Astrocyte (in vitro differentiated cells and primary cell): ENCODE measurements around the gene CACNA1F. TPM values are rescaled to one million over a fixed set of nuclear protein-coding genes. Genes with fewer than 3 reads are reported as not detected.

Experiments
- DNase-seq: peaks from one replicate; pipeline ENCODE4 v3.0.0-alpha.2; 2010; ENCODE audit warnings: low read depth
- FAIRE-seq: peaks from 2 replicates; lab custom pipeline; 2011; peaks lifted over from hg19 to GRCh38; lab: Jason Lieb, UNC
- H2AFZ ChIP-seq: 2 replicates; pipeline ENCODE4 v1.6.0; 2012; ENCODE audit warnings: low read depth, low read length, inconsistent platforms
- H3K27ac ChIP-seq: 2 replicates; pipeline ENCODE4 v1.5.1; 2011; ENCODE audit warnings: low read depth, low read length, inconsistent platforms
- H3K27me3 ChIP-seq: 2 replicates; pipeline ENCODE4 v1.6.0; 2011; ENCODE audit warnings: low read length, inconsistent platforms; ENCODE audit not compliant: insufficient read depth
- H3K36me3 ChIP-seq: 2 replicates; pipeline ENCODE4 v1.5.1; 2011; ENCODE audit warnings: low read length, inconsistent platforms; ENCODE audit not compliant: insufficient read depth
- H3K4me1 ChIP-seq: 2 replicates; pipeline ENCODE4 v1.5.1; 2011; ENCODE audit warnings: low read length, inconsistent platforms; ENCODE audit not compliant: insufficient read depth
- H3K4me2 ChIP-seq: 2 replicates; pipeline ENCODE4 v1.6.0; 2012; ENCODE audit warnings: low read length, inconsistent platforms
- H3K4me3 ChIP-seq: 2 replicates; pipeline ENCODE4 v1.5.1; 2011; ENCODE audit warnings: low read depth, mild to moderate bottlenecking, low read length, inconsistent platforms; ENCODE audit not compliant: insufficient read depth
- H3K79me2 ChIP-seq: 2 replicates; pipeline ENCODE4 v1.6.0; 2012; ENCODE audit warnings: mild to moderate bottlenecking, low read length, inconsistent platforms; ENCODE audit not compliant: insufficient read depth
- H3K9ac ChIP-seq: 2 replicates; pipeline ENCODE4 v1.6.0; 2012; ENCODE audit warnings: mild to moderate bottlenecking, low read length, inconsistent platforms
- H3K9me3 ChIP-seq: 2 replicates; pipeline ENCODE4 v1.5.1; 2012; ENCODE audit warnings: low read depth, mild to moderate bottlenecking, low read length, inconsistent platforms; ENCODE audit not compliant: insufficient read depth
- H4K20me1 ChIP-seq: 2 replicates; pipeline ENCODE4 v1.6.0; 2012; ENCODE audit warnings: low read length, inconsistent platforms; ENCODE audit not compliant: insufficient read depth
- H3K27ac Mint-ChIP-seq: one replicate; pipeline ENCODE4 v1.8.0; 2021; ENCODE audit warnings: mild to moderate bottlenecking, mixed read lengths; ENCODE audit not compliant: unreplicated experiment
- H3K27me3 Mint-ChIP-seq: one replicate; pipeline ENCODE4 v1.8.0; 2021; ENCODE audit warnings: low read depth, mixed read lengths; ENCODE audit not compliant: unreplicated experiment
- H3K36me3 Mint-ChIP-seq: one replicate; pipeline ENCODE4 v1.8.0; 2021; ENCODE audit warnings: low read depth, mixed read lengths; ENCODE audit not compliant: unreplicated experiment
- H3K4me1 Mint-ChIP-seq: one replicate; pipeline ENCODE4 v1.8.0; 2021; ENCODE audit warnings: low read depth, mixed read lengths; ENCODE audit not compliant: unreplicated experiment
- H3K4me3 Mint-ChIP-seq: one replicate; pipeline ENCODE4 v1.8.0; 2021; ENCODE audit warnings: mild to moderate bottlenecking, moderate library complexity, mixed read lengths; ENCODE audit not compliant: unreplicated experiment
- H3K9me3 Mint-ChIP-seq: one replicate; pipeline ENCODE4 v1.8.0; 2021; ENCODE audit warnings: mild to moderate bottlenecking, mixed read lengths; ENCODE audit not compliant: unreplicated experiment
- CTCF ChIP-seq: IDR thresholded peaks from 2 replicates; pipeline ENCODE4 v1.5.1; 2011; ENCODE audit warnings: low read depth, mild to moderate bottlenecking, inconsistent platforms, low read length, moderate library complexity; ENCODE audit not compliant: insufficient read depth
- EZH2 ChIP-seq: IDR thresholded peaks from 2 replicates; pipeline ENCODE4 v1.6.1; 2012; ENCODE audit warnings: mild to moderate bottlenecking, low read length, inconsistent platforms; ENCODE audit not compliant: insufficient read depth
- total RNA-seq: library from RNA; stranded (reverse); gene quantifications from 2 replicates; pipeline ENCODE4 v1.2.1, GENCODE V29; 2021

The CACNA1F gene
- total RNA-seq, 1 donor from 2014 or later = not detected

- no peaks in the 10 kb centered on the region for H3K4me1 ChIP-seq
- H3K79me2 ChIP-seq = no peaks in the 10 kb centered on the region
- H3K4me3 ChIP-seq = no peak overlapping the region
- no peak for TF ChIP-seq CTCF
- TF ChIP-seq EZH2 = no peak
- H2AFZ ChIP-seq = peak overlapping the region; percentile 34
- Mint-ChIP-seq H3K4me3 (no peak overlapping the region), H3K9me3 (no peaks in the 10 kb centered on the region), H3K36me3 (no peaks in the 10 kb centered on the region), H3K27ac (no peak overlapping the region), H3K27me3 (no peaks in the 10 kb centered on the region), H3K4me1 (no peaks in the 10 kb centered on the region)
- no peak overlapping the region for H3K27ac ChIP-seq
- no peak for FAIRE-seq
- peak overlapping the region; percentile 48 for H3K4me2 ChIP-seq
- H3K9me3 ChIP-seq = no peaks in the 10 kb centered on the region
- DNase-seq = no peak
- H3K36me3 ChIP-seq = no peaks in the 10 kb centered on the region
- no peaks in the 10 kb centered on the region for H4K20me1 ChIP-seq
- H3K9ac ChIP-seq = no peak overlapping the region
- no peaks in the 10 kb centered on the region for H3K27me3 ChIP-seq
These were observed 881 bp upstream of the CACNA1F start for GRCh38 chrX:49233887-49234555.

- H3K27ac ChIP-seq = no peak overlapping the region
- peak overlapping the region; percentile 31 for H3K27ac Mint-ChIP-seq
- H4K20me1 ChIP-seq = no peaks in the 10 kb centered on the region
- H3K36me3 Mint-ChIP-seq = no peaks in the 10 kb centered on the region
- no peak overlapping the region for H3K4me3 ChIP-seq
- peaks cover 3% of the 10 kb centered on the region for H3K27me3 Mint-ChIP-seq
- H3K9me3 Mint-ChIP-seq = no peaks in the 10 kb centered on the region
- no peak overlapping the region for H3K9ac ChIP-seq
- no peak overlapping the region for H3K4me3 Mint-ChIP-seq
- no peaks in the 10 kb centered on the region for H3K4me1 Mint-ChIP-seq
- TF ChIP-seq EZH2 = no peak
- TF ChIP-seq CTCF = no peak
- H3K9me3 ChIP-seq = no peaks in the 10 kb centered on the region
- H3K36me3 ChIP-seq = no peaks in the 10 kb centered on the region
- no peaks in the 10 kb centered on the region for H3K27me3 ChIP-seq
- H2AFZ ChIP-seq = no peak overlapping the region
- DNase-seq = no peak
- no peak overlapping the region for H3K4me2 ChIP-seq
- no peaks in the 10 kb centered on the region for H3K4me1 ChIP-seq
- no peak for FAIRE-seq
- no peaks in the 10 kb centered on the region for H3K79me2 ChIP-seq
These were observed 615 bp downstream of the CACNA1F start for GRCh38 chrX:49232525-49232924.

- no peak overlapping the region for H3K27ac Mint-ChIP-seq
- DNase-seq (no peak), FAIRE-seq (no peak)
- Histone ChIP-seq H2AFZ (no peak overlapping the region), H3K4me3 (no peak overlapping the region), H3K79me2 (no peaks in the 10 kb centered on the region), H3K27ac (no peak overlapping the region), H3K4me1 (no peaks in the 10 kb centered on the region), H3K9me3 (no peaks in the 10 kb centered on the region), H3K9ac (no peak overlapping the region), H3K27me3 (no peaks in the 10 kb centered on the region), H4K20me1 (no peaks in the 10 kb centered on the region), H3K4me2 (no peak overlapping the region), H3K36me3 (no peaks in the 10 kb centered on the region)
- H3K4me3 Mint-ChIP-seq = peak overlapping the region; percentile 40
- no peaks in the 10 kb centered on the region for H3K4me1 Mint-ChIP-seq
- TF ChIP-seq EZH2 (no peak), CTCF (no peak)
- no peaks in the 10 kb centered on the region for H3K36me3 Mint-ChIP-seq
- H3K9me3 Mint-ChIP-seq = no peaks in the 10 kb centered on the region
- peaks cover 5% of the 10 kb centered on the region for H3K27me3 Mint-ChIP-seq
These were observed 1.7 kb downstream of the CACNA1F start for GRCh38 chrX:49231333-49232000.
